D721Med (cell line): ENCODE measurements around the gene CHRNA10.

ENCODE experiments used
- DNase-seq: peaks from one replicate; pipeline ENCODE4 v3.0.0; 2011; ENCODE audit warnings: low spot score; ENCODE audit not compliant: insufficient read length
- FAIRE-seq: peaks from 2 replicates; lab custom pipeline; 2011; peaks lifted over from hg19 to GRCh38; lab: Jason Lieb, UNC
- CTCF ChIP-seq: IDR thresholded peaks from 2 replicates; pipeline ENCODE4 v1.5.1; 2012; ENCODE audit warnings: mild to moderate bottlenecking, control low read depth; ENCODE audit not compliant: insufficient read depth; ENCODE audit errors: missing control alignments

Gene CHRNA10

GRCh38 chr11:3641191-3641590 is 30.0 kb downstream of the CHRNA10 start:
- FAIRE-seq, result no peak
- no peak for TF ChIP-seq CTCF

GRCh38 chr11:3639841-3640240 is 31.3 kb downstream of the CHRNA10 start:
- no peak for TF ChIP-seq CTCF
- FAIRE-seq, result no peak

More at GRCh38 chr11:3641191-3641590, 30.0 kb downstream of the CHRNA10 start:
- no peak for DNase-seq

DNA sequence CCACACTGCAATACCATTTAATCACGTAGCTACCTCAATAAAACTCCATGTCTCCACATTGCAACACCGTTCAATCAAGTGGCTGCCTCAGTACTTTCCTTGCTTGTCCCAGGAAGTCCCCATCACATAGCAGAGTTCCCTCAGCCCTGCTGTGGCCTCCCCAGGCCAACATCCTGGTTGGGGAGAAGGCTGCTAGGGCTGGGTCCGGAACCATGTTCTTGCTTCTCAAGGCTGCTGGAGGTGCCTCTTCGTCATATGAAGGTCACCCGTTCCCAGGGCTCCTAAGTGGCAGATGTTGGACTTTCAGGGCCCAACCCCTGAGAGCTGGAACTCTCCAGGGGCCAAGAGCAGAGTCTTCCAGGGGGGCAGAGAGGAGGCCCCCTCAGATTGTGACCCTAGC is 32.7 kb downstream of the CHRNA10 start:
- DNase-seq, result no peak
- no peak for TF ChIP-seq CTCF
- no peak for FAIRE-seq

More at GRCh38 chr11:3639841-3640240, 31.3 kb downstream of the CHRNA10 start:
- no peak for DNase-seq

DNA sequence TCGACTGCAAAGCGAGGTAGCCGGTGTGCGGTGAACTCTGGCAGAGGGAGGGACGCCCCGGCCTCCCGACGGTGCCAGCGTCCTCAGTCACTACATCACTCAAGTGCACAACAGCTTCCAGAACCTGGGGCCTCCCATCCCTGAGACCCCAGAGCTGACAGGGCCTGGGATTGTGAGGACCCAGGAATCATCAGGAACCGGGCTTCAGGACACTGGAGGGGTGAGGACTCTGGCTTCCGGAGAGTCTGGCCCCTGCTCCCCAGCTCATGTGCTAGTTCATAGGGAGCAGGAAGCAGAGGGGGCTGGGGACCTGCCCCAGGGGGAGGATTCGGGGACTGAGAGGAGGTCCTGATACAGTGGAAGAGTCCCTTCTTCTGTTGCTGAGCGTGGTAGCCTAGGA is 34.0 kb downstream of the CHRNA10 start:
- DNase-seq (no peak), FAIRE-seq (no peak)
- TF ChIP-seq CTCF, result no peak

- TF ChIP-seq CTCF, result no peak
- FAIRE-seq (no peak), DNase-seq (no peak)
Measured at GRCh38 chr11:3635641-3636375, 35.4 kb downstream of the CHRNA10 start.

- TF ChIP-seq CTCF, result no peak
- DNase-seq (no peak), FAIRE-seq (no peak)
Measured at GRCh38 chr11:3632070-3632660, 39.0 kb downstream of the CHRNA10 start.

GRCh38 chr11:3631331-3631730 is 39.9 kb downstream of the CHRNA10 start:
- DNase-seq, result no peak
- no peak for TF ChIP-seq CTCF
- no peak for FAIRE-seq
